Heart right ventricle (tissue), 16 donors: ENCODE measurements around the gene RGL4. TPM values are rescaled to one million over a fixed set of nuclear protein-coding genes. Genes with fewer than 3 reads are reported as not detected.

Source experiments
- ATAC-seq, 8 donors: fragments of 200-7000 bp; cut with Tn5 transposase; one replicate each; pipeline ENCODE4 v1.9.1; 2020; ENCODE audit warnings: mild to moderate bottlenecking in 8 of 8, moderate library complexity in 8 of 8, moderate number of reproducible peaks in 1 of 8
- DNase-seq, 2 donors: peaks; one replicate each; pipeline ENCODE4 v3.0.0-alpha.2; 2020
- H3K27ac ChIP-seq, 10 donors: fragments of 200-600 bp; sonication (generic) in 2 of 10; one replicate each; pipeline versions ENCODE4 v1.5.0 to v1.8.0; 2020 to 2022; ENCODE audit warnings: mild to moderate bottlenecking in 3 of 10
- H3K27me3 ChIP-seq, 7 donors: fragments of 200-600 bp; one replicate each; pipeline ENCODE4 v1.8.0; 2021 to 2022; ENCODE audit warnings: mild to moderate bottlenecking in 2 of 7
- H3K36me3 ChIP-seq, 9 donors: fragments of 200-600 bp; sonication (generic) in 1 of 9; one replicate each; pipeline versions ENCODE4 v1.5.0 to v1.8.0; 2020 to 2022; ENCODE audit warnings: mild to moderate bottlenecking in 2 of 9
- H3K4me1 ChIP-seq, 9 donors: fragments of 200-600 bp; sonication (generic) in 1 of 9; one replicate each; pipeline versions ENCODE4 v1.5.0 to v1.8.0; 2020 to 2022; ENCODE audit warnings: mild to moderate bottlenecking in 4 of 9
- H3K4me3 ChIP-seq, 10 donors: fragments of 200-600 bp; sonication (generic) in 2 of 10; one replicate each; pipeline versions ENCODE4 v1.5.0 to v1.8.0; 2020 to 2022; ENCODE audit warnings: mild to moderate bottlenecking in 7 of 10, moderate library complexity in 2 of 10
- H3K9me3 ChIP-seq, 11 donors: fragments of 200-600 bp in 10 of 11; sonication (generic) in 2 of 11; one replicate each; pipeline versions ENCODE4 v1.5.0 to v1.8.0; 2013 to 2022; ENCODE audit warnings: mild to moderate bottlenecking in 2 of 11, control low read depth in 1 of 11, moderate library complexity in 1 of 11
- WGBS, 2 donors: extraction: QIAGEN DNeasy Blood & Tissue Kit; methylation state at CpG; one replicate each; pipeline ENCODE4 v1.1.7; 2013; ENCODE audit warnings: inconsistent platforms in 1 of 2; 5-methylcytosine and 5-hydroxymethylcytosine counted together
- intact Hi-C, 10 donors: fragments of 100-400 bp; cut with DNase I; formaldehyde crosslinking; loops; one replicate each; pipeline versions ENCODE4 v1.11.1 to v1.14.2; 2022
- polyA plus RNA-seq, 2 donors: library from polyadenylated mRNA; stranded (reverse); fragments of 200-250 nt; gene quantifications; one replicate each; pipeline ENCODE4 v1.2.3, GENCODE V29; 2013
- total RNA-seq, 10 donors: library from RNA; stranded (reverse); fragmentation: NEBNext Ultra II Directional in 3 of 10; extraction: Animal tissue kit (Norgen Biotek cat#: 25700) in 3 of 10; gene quantifications; one replicate each; pipeline versions ENCODE4 v1.2.1 to v1.2.4, GENCODE V29; 2021 to 2023
- TF ChIP-seq, protein P1 (sequence below), 9 donors: fragments of 200-600 bp; sonication (generic) in 2 of 9; IDR thresholded peaks; one replicate each; pipeline versions ENCODE4 v1.5.0 to v1.8.0; 2021 to 2022; ENCODE audit warnings: antibody characterized with exemption in 9 of 9, mild to moderate bottlenecking in 5 of 9, moderate library complexity in 1 of 9
- donor health status: Arrhythmogenic right ventricular cardiomyopathy.
- donor health status: ischemic (EF 13 %, LVEDD 7.1; RV severe dilation, severe dysfunction).
- donor health status: healthy with polysubstance abuse.
- donor health status: DM: no; HTN: yes; CAD: no.
- donor health status: DM: no; HTN: no; CAD: no.
- donor health status: ischemic (EF 25% LVEDD 6.9; RV normal size, moderate dysfunction).
- donor health status: ischemic (EF 25% LVEDD 5.7; RV mildly dilated, moderate dysfunction).
- donor health status: healthy.
- donor health status: DM: yes; HTN: yes; CAD: no.
- donor health status: Ischemic cardiomyopathy.
- donor health status: ischemic (EF 35%, LVEDD 5.7; RV mildly dilated, moderate dysfunction).
- donor health status: nonischemic (EF 11% LVEDD 7.7; RV severe dilation, severe dysfunction).
- donor health status: DM: yes; HTN: yes; CAD: no.
- donor health status: PGD.
- donor health status: ischemic (EF 29% LVEDD 5.4; RV normal size, mild dysfunction).
- donor health status: nonischemic (EF 23%, LVEDD 6.1; RV moderate dilation, normal function).

Gene RGL4
- total and polyA plus RNA-seq, 12 donors, result 0.23 to 1.6 (median 0.44) TPM; not detected in 8

DNA sequence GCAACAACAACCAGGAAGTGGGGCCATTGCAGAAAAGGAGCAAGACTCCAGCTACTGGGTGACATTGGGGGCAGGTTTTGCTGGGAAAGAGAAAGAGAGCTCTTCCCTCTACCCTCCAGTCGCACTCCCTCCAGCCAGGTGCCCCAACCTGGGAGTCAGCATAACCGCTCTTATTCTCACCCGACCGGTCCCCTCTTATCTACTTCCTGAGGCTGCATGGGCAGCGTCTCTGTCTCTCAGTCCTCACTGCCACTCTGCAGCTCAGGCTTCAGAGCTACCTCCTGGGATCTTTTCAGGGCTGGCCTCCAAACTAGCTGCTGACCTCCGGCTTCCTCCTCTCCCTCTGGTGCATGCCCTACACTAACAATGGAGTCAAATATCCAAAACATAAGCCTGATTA is 55.0 kb downstream of the RGL4 start:
- DNase-seq, result no peak
- Histone ChIP-seq H3K4me3 (no peak overlapping the region), H3K27ac (no peak overlapping the region), H3K27me3 (no peaks in the 10 kb centered on the region), H3K36me3 (peaks cover 0 to 43% (median 17%) of the 10 kb centered on the region in 9 donors), H3K9me3 (peaks cover 0 to 3% (median 0%) of the 10 kb centered on the region in 11 donors), H3K4me1 (peaks cover 7 to 34% (median 22%) of the 10 kb centered on the region in 9 donors)
- intact Hi-C loops, result no loop called here
- TF ChIP-seq, protein P1, sequence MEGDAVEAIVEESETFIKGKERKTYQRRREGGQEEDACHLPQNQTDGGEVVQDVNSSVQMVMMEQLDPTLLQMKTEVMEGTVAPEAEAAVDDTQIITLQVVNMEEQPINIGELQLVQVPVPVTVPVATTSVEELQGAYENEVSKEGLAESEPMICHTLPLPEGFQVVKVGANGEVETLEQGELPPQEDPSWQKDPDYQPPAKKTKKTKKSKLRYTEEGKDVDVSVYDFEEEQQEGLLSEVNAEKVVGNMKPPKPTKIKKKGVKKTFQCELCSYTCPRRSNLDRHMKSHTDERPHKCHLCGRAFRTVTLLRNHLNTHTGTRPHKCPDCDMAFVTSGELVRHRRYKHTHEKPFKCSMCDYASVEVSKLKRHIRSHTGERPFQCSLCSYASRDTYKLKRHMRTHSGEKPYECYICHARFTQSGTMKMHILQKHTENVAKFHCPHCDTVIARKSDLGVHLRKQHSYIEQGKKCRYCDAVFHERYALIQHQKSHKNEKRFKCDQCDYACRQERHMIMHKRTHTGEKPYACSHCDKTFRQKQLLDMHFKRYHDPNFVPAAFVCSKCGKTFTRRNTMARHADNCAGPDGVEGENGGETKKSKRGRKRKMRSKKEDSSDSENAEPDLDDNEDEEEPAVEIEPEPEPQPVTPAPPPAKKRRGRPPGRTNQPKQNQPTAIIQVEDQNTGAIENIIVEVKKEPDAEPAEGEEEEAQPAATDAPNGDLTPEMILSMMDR (IDR thresholded peaks at IDR 0.05), result no peak
- no peak for ATAC-seq
- WGBS, 2 donors, result 65 to 66% methylated on average over 6 of the region's 6 CpGs

Other genes starting within 250 kb of the RGL4 start
- gene IGLL1, start 110.7 kb upstream of the RGL4 start, total RNA-seq, result not detected
- not detected for gene IGLL1, start 110.7 kb upstream of the RGL4 start, polyA plus RNA-seq
- gene DRICH1, start 58.7 kb upstream of the RGL4 start, total RNA-seq, result not detected
- gene DRICH1, start 58.7 kb upstream of the RGL4 start, polyA plus RNA-seq, result under 1 TPM; 0.03 to 0.44 TPM
- 1 to 10 TPM; 3.0 to 4.2 (median 3.6) TPM for gene ZNF70, start 60.1 kb downstream of the RGL4 start, total RNA-seq
- gene ZNF70, start 60.1 kb downstream of the RGL4 start, polyA plus RNA-seq, result 1 to 10 TPM; 1.2 to 2.1 TPM
- 1 to 10 TPM in 4 of 10 donors, under 1 TPM in 2, not detected in 4; 0.56 to 2.5 (median 1.3) TPM for gene VPREB3, start 63.4 kb downstream of the RGL4 start, total RNA-seq
- under 1 TPM; 0.83 to 0.88 TPM for gene VPREB3, start 63.4 kb downstream of the RGL4 start, polyA plus RNA-seq
- gene C22orf15, start 72.0 kb downstream of the RGL4 start, total RNA-seq, result not detected
- under 1 TPM; 0.12 to 0.66 TPM for gene C22orf15, start 72.0 kb downstream of the RGL4 start, polyA plus RNA-seq
- 1,000 to 10,000 TPM in 8 of 10 donors, 100 to 1,000 TPM in 2; 860 to 1,727 (median 1,056) TPM for gene CHCHD10, start 77.0 kb downstream of the RGL4 start, total RNA-seq
- gene CHCHD10, start 77.0 kb downstream of the RGL4 start, polyA plus RNA-seq, result 1,000 to 10,000 TPM in 1 of 2 donors, 100 to 1,000 TPM in 1; 735 to 3,552 TPM
- gene MMP11, start 81.8 kb downstream of the RGL4 start, total RNA-seq, result 10 to 100 TPM in 4 of 10 donors, 1 to 10 TPM in 6; 3.5 to 23.4 (median 5.4) TPM
- 10 to 100 TPM in 1 of 2 donors, 1 to 10 TPM in 1; 9.9 to 12.8 TPM for gene MMP11, start 81.8 kb downstream of the RGL4 start, polyA plus RNA-seq
- 10 to 100 TPM; 28.5 to 73.1 (median 39.8) TPM for gene SMARCB1, start 96.0 kb downstream of the RGL4 start, total RNA-seq
- gene SMARCB1, start 96.0 kb downstream of the RGL4 start, polyA plus RNA-seq, result 10 to 100 TPM; 26.8 to 70.0 TPM
- 1 to 10 TPM in 9 of 10 donors, under 1 TPM in 1; 0.91 to 5.1 (median 1.7) TPM for gene DERL3, start 148.0 kb downstream of the RGL4 start, total RNA-seq
- 10 to 100 TPM in 1 of 2 donors, 1 to 10 TPM in 1; 2.0 to 14.1 TPM for gene DERL3, start 148.0 kb downstream of the RGL4 start, polyA plus RNA-seq
- gene SLC2A11, start 166.9 kb downstream of the RGL4 start, total RNA-seq, result 10 to 100 TPM; 16.1 to 30.4 (median 21.2) TPM
- gene SLC2A11, start 166.9 kb downstream of the RGL4 start, polyA plus RNA-seq, result 10 to 100 TPM in 1 of 2 donors, 1 to 10 TPM in 1; 8.3 to 42.1 TPM
- gene MIF, start 203.4 kb downstream of the RGL4 start, total RNA-seq, result 100 to 1,000 TPM; 135 to 457 (median 225) TPM
- gene MIF, start 203.4 kb downstream of the RGL4 start, polyA plus RNA-seq, result 100 to 1,000 TPM; 474 to 634 TPM